HK-2 (cell line): Measurements from ENCODE around the gene OLFM3.

Experiments
- DNase-seq: peaks from one replicate; pipeline ENCODE4 v3.0.0-alpha.2; 2018; ENCODE audit not compliant: unreplicated experiment

OLFM3 gene

GRCh38 chr1:101996825-101997465 lies at the start of gene OLFM3:
OLFM3 (minus strand) TSS chr1:101996926.
- peak; percentile 43 for DNase-seq

DNA sequence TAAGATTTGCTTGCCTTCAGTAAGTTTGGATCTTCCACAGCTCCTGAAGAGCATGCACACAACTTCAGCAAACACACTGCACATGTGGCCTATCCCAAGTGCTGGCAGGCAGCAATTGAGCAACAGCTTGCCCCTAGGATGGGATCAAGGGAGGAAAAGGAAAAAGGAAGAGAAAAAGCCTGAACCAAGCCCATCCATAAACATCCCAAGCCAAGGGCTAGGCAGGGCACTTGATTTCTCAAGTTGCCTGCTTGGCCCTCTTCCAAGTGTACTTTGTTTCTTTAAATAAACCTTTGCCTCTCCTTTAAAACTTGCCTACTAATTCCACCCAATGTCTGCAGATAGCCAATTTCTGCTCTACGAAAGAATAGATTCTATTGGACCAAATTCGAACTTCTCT lies 49.0 kb upstream of the OLFM3 start:
- no peak for DNase-seq

- no peak for DNase-seq
These were observed 35.8 kb upstream of the OLFM3 start for GRCh38 chr1:102032534-102032933.

GRCh38 chr1:102019530-102019929 lies 22.8 kb upstream of the OLFM3 start:
- DNase-seq: no peak

GRCh38 chr1:102015728-102016127 lies 19.0 kb upstream of the OLFM3 start:
- DNase-seq: no peak

DNA sequence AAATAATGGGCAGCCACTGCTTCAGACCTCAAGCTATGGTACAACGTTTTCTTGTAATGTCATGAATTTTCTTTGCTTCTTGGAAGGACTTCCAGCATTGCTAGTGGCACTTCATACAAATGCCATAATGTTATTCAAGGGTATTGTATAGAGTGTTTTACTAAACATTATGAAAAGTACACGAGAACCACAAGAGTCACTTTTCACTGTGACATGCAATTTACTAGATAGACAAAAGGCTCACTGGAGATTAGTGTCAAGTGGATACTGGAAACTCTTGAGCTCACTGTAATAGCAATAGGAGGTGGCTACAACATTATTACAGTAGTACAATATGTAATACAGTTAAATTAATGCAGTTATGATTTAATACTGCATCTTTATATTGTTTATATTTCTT lies 5.3 kb upstream of the OLFM3 start:
- DNase-seq: no peak

DNA sequence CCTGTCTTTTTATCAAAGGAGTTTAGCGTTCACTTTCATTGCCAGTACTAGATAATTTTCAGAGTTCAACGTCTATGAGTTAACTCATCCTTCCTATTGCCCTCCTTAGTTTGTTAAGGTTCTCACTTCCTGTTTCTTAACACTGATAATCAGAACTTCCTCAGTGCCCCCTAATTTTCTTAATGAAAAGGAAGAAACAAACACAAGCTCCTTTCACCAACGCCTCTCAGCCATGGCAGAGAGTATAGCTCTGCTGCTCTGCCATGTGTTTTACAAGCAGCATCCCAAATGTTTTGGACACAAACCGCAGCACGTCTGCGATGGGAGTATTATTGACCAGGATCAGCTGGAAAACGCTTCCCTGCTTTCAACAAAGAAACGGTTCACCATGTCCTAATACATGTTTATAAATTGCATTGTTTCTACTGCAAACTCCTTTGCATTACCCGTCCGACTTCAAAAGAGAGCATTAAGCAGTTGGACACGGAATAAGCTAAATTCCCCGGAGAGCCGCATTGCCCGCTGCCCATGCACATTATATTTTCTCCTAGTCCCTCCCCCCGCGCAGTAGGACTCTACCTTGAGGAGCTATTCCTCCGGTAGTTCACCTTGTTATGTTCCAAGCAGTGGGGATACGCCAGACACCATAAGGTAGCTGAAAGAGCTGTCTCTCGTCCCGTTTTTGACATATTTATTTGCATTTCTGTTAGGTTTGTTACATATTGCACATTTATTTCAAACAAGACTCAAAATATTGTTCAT lies 561 bp downstream of the OLFM3 start:
- DNase-seq: no peak

DNA sequence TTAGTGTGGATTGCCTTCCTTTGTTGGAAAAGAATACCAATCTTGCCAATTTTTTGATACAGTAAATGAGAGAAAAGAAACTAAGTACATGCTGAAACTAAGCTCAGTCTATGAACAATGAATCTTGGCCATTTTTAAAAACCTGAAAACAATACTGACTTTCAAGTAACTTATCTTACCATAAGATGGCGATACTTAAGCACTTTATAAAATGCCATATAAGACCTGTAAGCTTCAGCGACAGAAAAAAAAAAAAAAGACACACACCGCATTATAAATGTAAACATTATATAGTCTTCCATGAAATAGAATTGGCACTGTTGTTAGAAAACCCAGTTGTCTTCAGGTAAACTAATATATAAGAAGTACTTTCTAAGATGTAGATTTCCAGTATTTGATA lies 3.0 kb downstream of the OLFM3 start:
- DNase-seq: no peak

DNA sequence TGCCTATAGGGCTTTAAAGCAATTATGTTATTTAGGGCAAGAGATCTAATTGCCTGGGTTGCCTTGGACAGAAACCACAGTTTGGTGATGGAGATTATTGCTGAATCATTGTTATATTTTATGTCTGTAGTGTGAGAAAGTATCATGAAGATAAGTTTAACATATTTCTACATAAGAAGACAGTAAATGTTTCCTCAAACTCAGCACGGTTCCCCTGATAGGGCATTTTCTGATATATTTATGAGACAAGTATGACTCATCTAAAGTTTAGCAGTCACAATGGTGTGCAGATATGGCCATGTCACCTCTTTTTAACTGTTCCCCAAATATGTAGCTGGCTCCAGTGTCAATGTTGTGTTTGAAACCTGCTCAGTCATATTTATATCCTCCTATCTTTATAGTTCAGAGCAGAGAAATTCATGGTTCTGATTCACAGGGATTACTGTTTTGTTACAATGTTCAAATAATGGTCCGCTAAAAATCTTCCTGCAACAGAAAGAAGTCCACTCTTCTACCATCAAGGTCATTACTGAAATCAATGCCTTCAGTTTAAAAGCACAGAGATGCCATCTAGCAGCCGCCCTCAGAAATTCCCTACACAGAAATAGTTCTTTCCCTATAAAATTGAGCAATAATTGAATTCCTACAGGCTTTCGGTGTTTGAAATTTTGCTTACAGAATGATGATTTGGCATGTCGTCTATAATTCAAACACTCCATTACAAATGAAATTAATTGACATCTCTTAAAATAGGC lies 3.7 kb downstream of the OLFM3 start:
- DNase-seq: no peak

DNA sequence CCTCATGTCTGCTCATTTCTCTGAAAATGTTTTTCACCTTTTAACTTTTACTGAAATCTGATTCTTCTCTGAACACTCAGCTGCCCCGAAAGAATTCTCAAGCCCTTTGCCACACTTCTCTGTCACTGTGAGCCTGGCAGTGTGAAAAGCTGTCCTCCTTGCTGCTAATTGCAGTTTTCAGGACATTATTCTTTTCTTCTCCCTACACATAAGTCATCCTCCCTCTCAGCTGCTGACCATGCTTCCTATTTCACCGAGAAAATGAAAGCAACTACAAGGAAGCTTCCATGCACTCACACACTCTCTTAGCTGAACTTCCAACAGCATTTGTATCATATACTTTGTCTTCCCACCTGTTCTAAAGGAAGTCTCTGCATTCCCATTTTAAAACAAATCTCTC lies 15.8 kb downstream of the OLFM3 start:
- DNase-seq: no peak

DNA sequence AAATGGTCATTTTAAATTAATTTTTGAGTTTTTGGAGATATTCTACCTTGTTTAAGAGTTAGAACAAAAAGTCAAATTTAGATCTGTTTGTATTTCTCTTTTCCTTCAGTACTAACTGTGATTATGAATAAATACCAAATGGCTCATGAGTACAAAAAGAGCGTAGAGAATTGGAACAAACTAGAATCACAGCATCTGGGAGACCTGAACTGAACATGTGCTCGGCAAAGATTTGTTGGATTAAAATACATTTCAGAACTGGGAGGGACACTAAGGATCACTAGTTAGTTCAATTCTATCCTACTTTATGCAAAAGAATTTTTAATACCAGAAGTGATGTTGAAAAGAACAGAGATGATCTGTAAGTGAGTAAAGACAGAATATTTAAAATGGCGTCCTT lies 19.5 kb downstream of the OLFM3 start:
- no peak for DNase-seq

- no peak for DNase-seq
These were observed 20.6 kb downstream of the OLFM3 start for GRCh38 chr1:101976161-101976560.

DNA sequence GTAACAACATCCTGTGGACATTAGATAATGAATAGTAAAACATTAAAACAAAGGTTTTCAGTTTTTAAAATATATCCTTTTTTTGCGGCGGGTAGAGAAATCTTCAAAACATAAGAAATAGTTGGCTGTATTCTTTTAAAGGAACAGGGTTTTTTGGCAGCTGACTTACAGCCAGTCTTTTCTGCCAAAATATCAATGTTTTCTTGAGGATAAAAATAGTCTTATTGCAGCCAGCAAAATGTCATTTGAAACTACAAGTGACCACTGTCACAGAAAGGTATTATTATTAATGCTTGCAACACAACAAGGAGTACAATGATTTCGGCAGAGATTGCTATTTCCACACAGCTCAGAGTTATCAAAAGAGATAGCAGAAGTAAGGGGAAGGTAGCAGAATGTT lies 21.4 kb downstream of the OLFM3 start:
- DNase-seq: no peak

DNA sequence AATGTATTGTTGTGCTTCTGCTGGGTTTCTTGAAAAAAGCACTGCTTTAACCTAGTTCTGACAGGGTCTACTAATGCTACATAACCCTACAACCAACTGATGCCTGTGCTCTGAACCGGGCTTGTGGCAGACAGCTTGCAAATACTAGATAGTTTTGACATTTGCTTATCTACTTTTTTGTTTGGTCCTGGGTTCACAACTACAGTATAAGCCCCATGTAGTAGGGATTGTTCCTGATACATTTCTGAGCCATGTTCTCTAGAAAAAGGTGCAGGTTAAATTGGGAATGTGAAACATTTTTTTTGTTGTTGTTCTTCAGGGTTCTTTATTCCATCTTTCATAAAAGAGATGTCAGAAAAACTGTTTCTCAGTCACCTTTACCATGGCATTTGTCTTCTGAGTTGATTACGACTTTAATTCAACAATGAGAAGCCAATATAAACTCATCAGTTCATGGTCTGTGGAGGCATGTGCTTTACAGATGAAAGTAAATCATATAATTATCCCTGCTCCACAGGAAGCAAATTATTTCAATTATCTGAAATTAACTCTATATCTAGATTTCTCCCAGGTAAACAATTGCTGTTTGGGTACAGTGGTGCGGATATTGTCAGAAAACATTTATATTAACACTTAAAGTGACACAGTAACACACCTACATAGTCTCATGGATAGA lies 22.0 kb downstream of the OLFM3 start:
- DNase-seq: no peak

GRCh38 chr1:101971304-101971703 lies 25.4 kb downstream of the OLFM3 start:
- no peak for DNase-seq

DNA sequence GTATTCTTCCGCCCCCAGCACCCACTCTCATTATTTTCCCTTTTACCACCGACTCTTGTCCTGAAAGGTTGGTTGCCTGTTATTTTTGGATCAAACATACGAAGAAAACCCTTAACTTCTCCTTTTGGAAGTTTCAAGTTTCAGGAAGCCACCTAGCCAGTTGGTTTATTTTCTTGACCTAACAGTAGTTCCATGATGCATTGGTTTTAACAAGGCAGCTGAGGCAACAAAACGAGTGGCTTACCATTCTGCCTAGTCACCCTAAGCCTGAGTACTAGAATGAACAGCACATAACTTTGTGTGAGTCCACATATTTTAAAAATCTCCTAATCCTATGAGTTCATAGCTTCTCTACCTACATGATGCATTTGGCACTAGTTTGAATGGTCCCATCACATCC lies 28.9 kb downstream of the OLFM3 start:
- DNase-seq: no peak

DNA sequence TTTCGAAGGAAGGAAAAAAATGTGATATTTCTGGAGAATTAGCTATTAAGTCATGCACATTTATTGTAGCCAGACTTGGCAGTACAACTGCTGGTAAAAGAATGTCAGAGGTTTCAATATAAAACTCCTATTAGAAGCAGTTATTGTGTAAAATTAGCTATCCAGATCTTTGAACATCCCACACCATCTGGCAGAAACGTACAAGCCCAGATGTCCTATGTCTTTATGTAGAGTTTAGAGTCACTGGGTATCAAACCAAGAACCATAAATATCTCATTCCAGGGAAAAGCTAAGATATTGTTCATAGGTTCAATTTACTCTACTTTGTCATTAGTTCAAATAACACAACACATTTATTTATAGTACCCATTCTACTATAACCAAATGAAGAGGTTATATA lies 31.4 kb downstream of the OLFM3 start:
- no peak for DNase-seq

DNA sequence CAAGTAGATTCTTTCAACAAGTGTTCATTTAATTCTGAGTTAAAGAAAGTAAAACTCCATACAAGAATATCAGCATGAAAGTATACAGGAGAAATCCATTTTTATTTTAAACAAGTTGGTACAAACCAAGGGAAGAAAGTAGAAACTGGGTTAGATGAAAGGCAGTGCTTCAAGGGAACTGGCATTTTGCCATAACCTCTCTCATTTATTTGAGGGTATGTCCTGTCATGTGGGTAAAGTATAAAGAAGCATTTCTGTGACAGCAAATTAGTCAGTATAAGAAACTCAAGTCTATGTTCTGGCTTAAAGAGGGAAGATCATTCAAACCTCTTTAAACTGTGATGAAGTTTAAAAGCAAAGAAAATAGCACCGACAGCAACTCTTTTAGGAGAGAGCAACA lies 32.0 kb downstream of the OLFM3 start:
- DNase-seq: no peak

GRCh38 chr1:101960142-101960541 lies 36.6 kb downstream of the OLFM3 start:
- no peak for DNase-seq

DNA sequence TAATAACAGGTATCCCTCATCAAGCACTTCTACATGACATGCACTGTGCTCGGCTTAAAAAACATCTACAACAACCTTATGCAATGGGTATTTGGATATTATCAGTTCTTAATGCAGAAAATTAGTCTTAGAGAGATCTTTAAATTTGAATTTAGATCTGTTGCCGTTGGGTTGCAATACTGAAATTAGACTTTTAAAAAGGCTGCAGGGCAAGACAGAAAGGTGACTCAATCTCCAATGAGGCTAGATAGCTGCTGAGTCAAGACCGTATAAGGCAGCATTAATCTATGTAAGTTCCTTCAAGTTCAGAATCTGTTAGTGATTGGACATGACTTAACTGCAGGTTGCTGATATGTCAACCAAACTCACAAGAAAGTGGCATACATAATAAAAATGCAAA lies 37.3 kb downstream of the OLFM3 start:
- no peak for DNase-seq

GRCh38 chr1:101957771-101958170 lies 39.0 kb downstream of the OLFM3 start:
- no peak for DNase-seq

DNA sequence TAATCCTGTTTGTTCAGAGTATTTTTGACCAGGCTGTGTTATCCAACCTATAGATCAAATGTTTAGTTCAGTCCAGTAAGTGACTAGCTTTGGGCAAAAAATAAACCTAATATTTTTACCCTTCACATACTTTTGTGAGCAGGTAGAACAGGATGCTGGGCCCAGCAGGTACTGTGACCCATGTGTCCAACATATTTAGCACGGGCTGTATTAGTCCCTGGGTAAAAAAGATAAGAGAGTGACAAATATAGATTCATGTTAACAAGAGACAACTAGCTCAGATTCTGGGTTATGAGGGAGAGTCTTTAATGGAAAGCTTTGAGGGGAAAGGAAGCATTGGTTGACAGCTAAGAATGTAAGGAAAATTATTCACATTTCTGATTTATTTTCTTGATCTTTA lies 43.1 kb downstream of the OLFM3 start:
- no peak for DNase-seq
